RWPE1 (cell line): ENCODE results near the gene FBLN5.

Experiments
- CTCF ChIA-PET: fragments of 350-600 bp; sonication (Branson Sonifier 250); formaldehyde crosslinking; extraction: SDS; loops from one replicate; lab custom pipeline; 2021; lab: Yijun Ruan, JAX
- POLR2A ChIA-PET: fragments of 400-600 bp; formaldehyde crosslinking; extraction: SDS; loops from one replicate; lab custom pipeline; 2020; ENCODE audit warnings: antibody characterized with exemption; ENCODE audit not compliant: low non-redundant PET; lab: Yijun Ruan, JAX
- DNase-seq: peaks from one replicate; pipeline ENCODE4 v3.0.0; 2012; ENCODE audit warnings: low spot score
- H3K27ac ChIP-seq: fragments of 450-650 bp; 2 replicates; pipeline ENCODE4 v1.5.1; 2017
- TF ChIP-seq, protein P1 (sequence below): fragments of 450-650 bp; conservative IDR thresholded peaks from 2 replicates; pipeline ENCODE4 v1.5.1; 2017; ENCODE audit warnings: low read depth, mild to moderate bottlenecking

The FBLN5 gene

DNA sequence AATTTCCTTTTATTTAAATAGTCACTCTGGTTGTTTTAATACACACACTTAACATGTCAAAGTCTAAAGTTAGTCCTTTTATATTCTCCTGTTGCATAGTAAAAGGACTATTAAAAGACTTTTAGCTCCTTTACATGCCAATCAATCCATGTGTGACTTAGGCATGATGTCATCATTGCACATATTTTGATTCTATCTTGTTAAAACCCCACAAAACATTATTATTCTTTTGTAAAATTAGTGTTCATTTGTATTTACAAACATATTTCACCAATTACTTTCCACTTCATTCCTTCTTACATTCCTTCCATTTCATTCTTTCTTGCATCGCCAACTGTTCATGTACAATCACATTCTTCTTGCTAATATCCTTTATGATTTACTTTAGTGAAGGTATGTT is 119.7 kb downstream of the FBLN5 start:
- ChIA-PET CTCF (no interaction called here), POLR2A (no interaction called here)
- TF ChIP-seq, protein P1, sequence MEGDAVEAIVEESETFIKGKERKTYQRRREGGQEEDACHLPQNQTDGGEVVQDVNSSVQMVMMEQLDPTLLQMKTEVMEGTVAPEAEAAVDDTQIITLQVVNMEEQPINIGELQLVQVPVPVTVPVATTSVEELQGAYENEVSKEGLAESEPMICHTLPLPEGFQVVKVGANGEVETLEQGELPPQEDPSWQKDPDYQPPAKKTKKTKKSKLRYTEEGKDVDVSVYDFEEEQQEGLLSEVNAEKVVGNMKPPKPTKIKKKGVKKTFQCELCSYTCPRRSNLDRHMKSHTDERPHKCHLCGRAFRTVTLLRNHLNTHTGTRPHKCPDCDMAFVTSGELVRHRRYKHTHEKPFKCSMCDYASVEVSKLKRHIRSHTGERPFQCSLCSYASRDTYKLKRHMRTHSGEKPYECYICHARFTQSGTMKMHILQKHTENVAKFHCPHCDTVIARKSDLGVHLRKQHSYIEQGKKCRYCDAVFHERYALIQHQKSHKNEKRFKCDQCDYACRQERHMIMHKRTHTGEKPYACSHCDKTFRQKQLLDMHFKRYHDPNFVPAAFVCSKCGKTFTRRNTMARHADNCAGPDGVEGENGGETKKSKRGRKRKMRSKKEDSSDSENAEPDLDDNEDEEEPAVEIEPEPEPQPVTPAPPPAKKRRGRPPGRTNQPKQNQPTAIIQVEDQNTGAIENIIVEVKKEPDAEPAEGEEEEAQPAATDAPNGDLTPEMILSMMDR = no peak
- DNase-seq = no peak
- no peak overlapping the region for H3K27ac ChIP-seq
